HT1080 (cell line): Measurements from ENCODE around the gene TNFAIP8. TPM values are rescaled to one million over a fixed set of nuclear protein-coding genes. Genes with fewer than 3 reads are reported as not detected.
A peak's percentile ranks its signal among the peaks of the same experiment; 100 is the strongest.
"Not testable (repeated sequence)": the region's sequence is repeated elsewhere in the genome, so short reads cannot be mapped to it uniquely, and the experiment has no call there.

ENCODE experiments used
- DNase-seq: peaks from one replicate; pipeline ENCODE4 v3.0.0-alpha.2; 2015; ENCODE audit warnings: low read depth
- total RNA-seq: library from RNA; depleted of rRNA; stranded (reverse); fragments of >200 nt; shearing (Covaris generic); gene quantifications from 2 replicates; pipeline ENCODE4 v1.2.3, GENCODE V29; 2014

TNFAIP8 gene
- total RNA-seq, 1 experiment from 2014 or later, result 26.7 TPM

GRCh38 chr5:119412279-119413227, 56.7 kb downstream of the TNFAIP8 start:
- no peak for DNase-seq

- DNase-seq, result not testable (repeated sequence)
Measured at GRCh38 chr5:119414124-119414734, 58.4 kb downstream of the TNFAIP8 start.

- DNase-seq, result no peak
Measured at GRCh38 chr5:119417891-119418605, 62.2 kb downstream of the TNFAIP8 start.

GRCh38 chr5:119418606-119419100, 62.8 kb downstream of the TNFAIP8 start:
- no peak for DNase-seq

GRCh38 chr5:119420169-119420568, 64.3 kb downstream of the TNFAIP8 start:
- DNase-seq, result no peak

GRCh38 chr5:119426057-119426456, 70.2 kb downstream of the TNFAIP8 start:
- DNase-seq, result no peak

- no peak for DNase-seq
Measured at GRCh38 chr5:119427060-119427459, 71.2 kb downstream of the TNFAIP8 start.

GRCh38 chr5:119427596-119427995, 71.8 kb downstream of the TNFAIP8 start:
- DNase-seq, result not testable (repeated sequence)

- not testable (repeated sequence) for DNase-seq
Measured at GRCh38 chr5:119428166-119428565, 72.3 kb downstream of the TNFAIP8 start.

GRCh38 chr5:119428574-119428973, 72.8 kb downstream of the TNFAIP8 start:
- not testable (repeated sequence) for DNase-seq

GRCh38 chr5:119432674-119433237, 76.9 kb downstream of the TNFAIP8 start:
- DNase-seq, result not testable (repeated sequence)

GRCh38 chr5:119435436-119436132, 79.8 kb downstream of the TNFAIP8 start:
- DNase-seq, result peak; percentile 59

- not testable (repeated sequence) for DNase-seq
Measured at GRCh38 chr5:119437785-119438586, 82.2 kb downstream of the TNFAIP8 start.

GRCh38 chr5:119438587-119438917, 82.7 kb downstream of the TNFAIP8 start:
- DNase-seq, result not testable (repeated sequence)

GRCh38 chr5:119439140-119439631, 83.4 kb downstream of the TNFAIP8 start:
- DNase-seq, result peak; percentile 29

GRCh38 chr5:119439632-119440031, 83.8 kb downstream of the TNFAIP8 start:
- DNase-seq, result not testable (repeated sequence)

- not testable (repeated sequence) for DNase-seq
Measured at GRCh38 chr5:119444643-119445042, 88.8 kb downstream of the TNFAIP8 start.

GRCh38 chr5:119445544-119445943, 89.7 kb downstream of the TNFAIP8 start:
- no peak for DNase-seq
